ENCODE data around the gene SOST. TPM values are rescaled to one million over a fixed set of nuclear protein-coding genes. Genes with fewer than 3 reads are reported as not detected.

Gene SOST
- total RNA-seq, 4 donors from 2014 or later, result not detected

DNA sequence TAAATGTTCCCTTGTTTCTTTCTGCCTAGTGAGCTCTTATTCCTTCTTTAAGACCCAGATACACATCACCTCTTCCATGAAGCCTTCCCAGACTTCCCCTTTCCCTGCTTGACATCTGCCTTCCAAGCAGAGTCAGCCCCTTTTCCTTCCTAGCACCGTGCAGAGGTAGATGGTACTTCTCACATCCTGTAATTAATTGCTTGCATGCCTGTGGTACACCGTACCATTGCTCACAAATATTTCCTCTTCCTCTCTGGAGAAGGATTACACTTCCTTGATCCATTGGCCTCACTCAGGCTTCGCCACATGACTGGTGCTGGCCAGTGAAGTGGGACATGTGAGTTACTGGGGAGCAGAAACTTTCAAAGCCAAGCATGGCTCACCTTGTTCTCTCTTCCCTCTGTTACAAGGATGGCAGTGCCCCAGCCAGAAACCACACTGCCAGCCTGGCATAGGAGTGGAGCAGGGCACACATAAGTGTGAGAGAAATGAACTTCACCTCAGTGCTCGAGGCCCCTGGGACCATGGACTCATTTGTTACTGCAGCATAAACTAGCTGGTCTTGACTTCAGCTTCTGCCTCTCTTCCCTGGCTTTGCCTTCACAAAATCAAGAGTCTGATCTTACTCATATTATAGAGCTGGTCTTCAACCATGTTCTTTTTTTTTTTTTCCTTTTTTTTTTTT lies 44.0 kb downstream of the SOST start:
- H3K36me3 ChIP-seq, result no peaks in the 10 kb centered on the region
- H3K27ac ChIP-seq, result no peak overlapping the region
- DNase-seq, result no peak
- TF ChIP-seq POLR2A (IDR thresholded peaks at IDR 0.05) (no peak), CTCF (IDR thresholded peaks at IDR 0.05) (no peak), EP300 (IDR thresholded peaks at IDR 0.05; ENCODE audit: low read depth) (no peak), POLR2AphosphoS5 (IDR thresholded peaks at IDR 0.05) (no peak)
- peaks cover 0 to 9% (median 8%) of the 10 kb centered on the region in 4 donors for H3K4me1 ChIP-seq
- H3K9me3 ChIP-seq, result no peaks in the 10 kb centered on the region
- peaks cover 50% of the 10 kb centered on the region for H3K27me3 ChIP-seq
- in situ Hi-C loops (cut with MboI; ENCODE audit: low pct_ligation_motif_present in 1 of 4, low pct_unique_long_range_greater_than_20kb in 1 of 4, low sequenced_read_pairs in 3 of 4) (no loop called here), intact Hi-C loops (cut with DNase I; ENCODE audit: low total_unique reads) (no loop called here)
- WGBS, 2 donors (ENCODE audit: low coverage in 1 of 2), result 63 to 75% methylated on average over 2 to 4 of the region's 4 CpGs
- no peak overlapping the region for H3K4me3 ChIP-seq

GRCh38 chr17:43713494-43714162 lies 45.0 kb downstream of the SOST start:
- intact Hi-C loops (cut with DNase I; ENCODE audit: low total_unique reads), result no loop called here
- TF ChIP-seq POLR2AphosphoS5 (IDR thresholded peaks at IDR 0.05), result no peak
- TF ChIP-seq EP300 (IDR thresholded peaks at IDR 0.05; ENCODE audit: low read depth), result no peak
- no peak for TF ChIP-seq CTCF (IDR thresholded peaks at IDR 0.05)
- no peak for TF ChIP-seq POLR2A (IDR thresholded peaks at IDR 0.05)
- Histone ChIP-seq H3K27ac (no peak overlapping the region), H3K4me1 (peaks cover 0 to 9% (median 8%) of the 10 kb centered on the region in 4 donors), H3K4me3 (peak overlapping the region in 3 of 4 donors; percentile 21 to 58 (median 33)), H3K27me3 (peaks cover 50% of the 10 kb centered on the region), H3K9me3 (no peaks in the 10 kb centered on the region), H3K36me3 (no peaks in the 10 kb centered on the region)
- DNase-seq, result no peak
- WGBS, 2 donors (ENCODE audit: low coverage in 1 of 2), result 0 to 2% methylated on average over 6 to 46 of the region's 53 CpGs
- in situ Hi-C loops (cut with MboI; ENCODE audit: low pct_ligation_motif_present in 1 of 4, low pct_unique_long_range_greater_than_20kb in 1 of 4, low sequenced_read_pairs in 3 of 4), result no loop called here

GRCh38 chr17:43712397-43712796 lies 46.2 kb downstream of the SOST start:
- Histone ChIP-seq H3K27ac (no peak overlapping the region), H3K36me3 (no peaks in the 10 kb centered on the region), H3K4me1 (peaks cover 0 to 9% (median 8%) of the 10 kb centered on the region in 4 donors), H3K27me3 (peaks cover 50% of the 10 kb centered on the region), H3K4me3 (no peak overlapping the region), H3K9me3 (no peaks in the 10 kb centered on the region)
- in situ Hi-C loops (cut with MboI; ENCODE audit: low pct_ligation_motif_present in 1 of 4, low pct_unique_long_range_greater_than_20kb in 1 of 4, low sequenced_read_pairs in 3 of 4), result no loop called here
- DNase-seq, result no peak
- 70 to 80% methylated on average over 1 to 6 of the region's 6 CpGs for WGBS, 2 donors (ENCODE audit: low coverage in 1 of 2)
- intact Hi-C loops (cut with DNase I; ENCODE audit: low total_unique reads), result no loop called here
- TF ChIP-seq POLR2A (IDR thresholded peaks at IDR 0.05), result no peak
- no peak for TF ChIP-seq CTCF (IDR thresholded peaks at IDR 0.05)
- no peak for TF ChIP-seq EP300 (IDR thresholded peaks at IDR 0.05; ENCODE audit: low read depth)
- TF ChIP-seq POLR2AphosphoS5 (IDR thresholded peaks at IDR 0.05), result no peak

DNA sequence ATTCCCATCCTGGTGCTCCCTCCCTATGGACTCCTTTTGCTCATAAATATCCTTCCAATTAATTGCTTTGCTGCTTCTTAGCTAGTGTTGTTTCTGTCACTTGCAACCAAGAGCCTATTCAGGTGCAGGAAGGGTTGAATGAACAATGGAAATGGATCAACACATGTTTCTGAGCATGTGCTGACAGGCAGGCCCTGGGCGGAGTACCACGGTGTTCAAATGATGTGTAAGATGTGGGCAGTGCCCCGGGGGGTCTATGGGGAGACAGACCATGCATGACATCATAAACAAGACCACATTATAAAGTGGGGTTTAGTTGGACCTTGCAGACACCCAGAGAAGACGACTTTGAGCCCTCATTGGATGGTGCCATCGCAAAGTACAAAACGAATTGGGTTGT lies 48.5 kb downstream of the SOST start:
- intact Hi-C loops (cut with DNase I; ENCODE audit: low total_unique reads), result no loop called here
- 84% methylated on average over 6 of the region's 6 CpGs; no CpG with 5 or more reads in 1 of the 2 donors for WGBS, 2 donors (ENCODE audit: low coverage in 1 of 2)
- TF ChIP-seq CTCF (IDR thresholded peaks at IDR 0.05), result no peak
- TF ChIP-seq EP300 (IDR thresholded peaks at IDR 0.05; ENCODE audit: low read depth), result no peak

More for the DNA sequence above, 48.5 kb downstream of the SOST start:
- Histone ChIP-seq H3K27ac (no peak overlapping the region), H3K27me3 (peaks cover 45% of the 10 kb centered on the region), H3K4me1 (peaks cover 0 to 9% (median 8%) of the 10 kb centered on the region in 4 donors), H3K9me3 (no peaks in the 10 kb centered on the region), H3K36me3 (no peaks in the 10 kb centered on the region), H3K4me3 (no peak overlapping the region)
- DNase-seq, result no peak
- in situ Hi-C loops (cut with MboI; ENCODE audit: low pct_ligation_motif_present in 1 of 4, low pct_unique_long_range_greater_than_20kb in 1 of 4, low sequenced_read_pairs in 3 of 4), result no loop called here
